ENCODE results near the gene AXDND1. TPM values are rescaled to one million over a fixed set of nuclear protein-coding genes. Genes with fewer than 3 reads are reported as not detected.

AXDND1 gene
- total and polyA plus RNA-seq, 2 of the 8 experiments (the other 6 are each of a cell fraction or from before 2014, with no cell fraction given) = 0.61 TPM; not detected in 1

DNA sequence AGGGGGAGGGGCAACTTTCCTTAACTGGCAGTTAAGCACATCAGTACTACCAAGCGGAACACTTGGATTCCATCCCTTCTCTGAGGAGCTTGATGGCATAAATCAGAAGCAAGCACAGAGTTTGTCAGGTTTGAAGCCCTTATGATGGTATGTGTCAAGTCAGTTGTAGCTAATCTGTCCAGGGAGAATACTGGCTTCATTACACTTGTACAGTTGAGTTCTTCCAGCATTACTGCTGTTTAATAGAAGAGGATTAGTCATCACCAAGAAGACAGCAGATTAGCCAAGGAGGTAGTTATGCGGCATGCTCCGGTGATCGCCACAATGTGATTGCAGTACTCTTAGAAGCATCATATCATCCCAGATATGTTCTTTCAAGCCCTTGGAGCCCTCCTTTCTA is 223.7 kb downstream of the AXDND1 start (continued):
- TF ChIP-seq MAFK (IDR thresholded peaks at IDR 0.05; ENCODE audit: low read depth, low read length) (no peak), TAF7 (optimal IDR thresholded peaks at IDR 0.05; ENCODE audit: borderline replicate concordance, low read depth, low read length) (no peak), CHD2 (IDR thresholded peaks at IDR 0.05; ENCODE audit: low read length) (no peak), KDM1A (IDR thresholded peaks at IDR 0.05; ENCODE audit: borderline replicate concordance, low read length) (no peak)
- TF ChIP-seq, protein P1, sequence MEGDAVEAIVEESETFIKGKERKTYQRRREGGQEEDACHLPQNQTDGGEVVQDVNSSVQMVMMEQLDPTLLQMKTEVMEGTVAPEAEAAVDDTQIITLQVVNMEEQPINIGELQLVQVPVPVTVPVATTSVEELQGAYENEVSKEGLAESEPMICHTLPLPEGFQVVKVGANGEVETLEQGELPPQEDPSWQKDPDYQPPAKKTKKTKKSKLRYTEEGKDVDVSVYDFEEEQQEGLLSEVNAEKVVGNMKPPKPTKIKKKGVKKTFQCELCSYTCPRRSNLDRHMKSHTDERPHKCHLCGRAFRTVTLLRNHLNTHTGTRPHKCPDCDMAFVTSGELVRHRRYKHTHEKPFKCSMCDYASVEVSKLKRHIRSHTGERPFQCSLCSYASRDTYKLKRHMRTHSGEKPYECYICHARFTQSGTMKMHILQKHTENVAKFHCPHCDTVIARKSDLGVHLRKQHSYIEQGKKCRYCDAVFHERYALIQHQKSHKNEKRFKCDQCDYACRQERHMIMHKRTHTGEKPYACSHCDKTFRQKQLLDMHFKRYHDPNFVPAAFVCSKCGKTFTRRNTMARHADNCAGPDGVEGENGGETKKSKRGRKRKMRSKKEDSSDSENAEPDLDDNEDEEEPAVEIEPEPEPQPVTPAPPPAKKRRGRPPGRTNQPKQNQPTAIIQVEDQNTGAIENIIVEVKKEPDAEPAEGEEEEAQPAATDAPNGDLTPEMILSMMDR (IDR thresholded peaks at IDR 0.05; ENCODE audit: control extremely low read depth in 1 of 3, insufficient read depth in 1 of 3, low read depth in 1 of 3, low read length in 3 of 3) = no peak
